Measurements from ENCODE around the gene HES5. TPM values are rescaled to one million over a fixed set of nuclear protein-coding genes. Genes with fewer than 3 reads are reported as not detected.
"Not testable (repeated sequence)": the region's sequence is repeated elsewhere in the genome, so short reads cannot be mapped to it uniquely, and the experiment has no call there.

HES5 gene
- total and polyA plus RNA-seq, 2 donors (not counting 1 experiment from before 2014, with no cell fraction given): not detected

- Histone ChIP-seq H3K4me3 (replicated peaks in 1 of 4; ENCODE audit: control extremely low read depth in 1 of 4, insufficient read depth in 1 of 4, low read depth in 3 of 4, low read length in 4 of 4) (no peak overlapping the region), H3K9me3 (ENCODE audit: control insufficient read depth, insufficient read depth, low read depth, low read length) (no peaks in the 10 kb centered on the region), H3K27me3 (ENCODE audit: control insufficient read depth, insufficient read depth, low read length) (no peaks in the 10 kb centered on the region), H3K79me2 (ENCODE audit: control insufficient read depth, insufficient read depth, low read length) (no peaks in the 10 kb centered on the region), H3K4me2 (ENCODE audit: extremely low read depth, insufficient read depth, low read length) (no peak overlapping the region), H4K20me1 (ENCODE audit: control insufficient read depth, extremely low read depth, insufficient read depth, low read length) (no peaks in the 10 kb centered on the region), H3K27ac (ENCODE audit: insufficient read depth, low read length) (no peak overlapping the region), H3K36me3 (ENCODE audit: control insufficient read depth, insufficient read depth, low read length) (no peaks in the 10 kb centered on the region), H3K4me1 (ENCODE audit: control insufficient read depth, extremely low read depth, insufficient read depth, low read length) (peaks cover 7% of the 10 kb centered on the region), H2AFZ (ENCODE audit: low read length) (no peak overlapping the region), H3K9ac (ENCODE audit: insufficient read depth, low read length) (no peak overlapping the region)
- no peak for DNase-seq (ENCODE audit: low read depth in 2 of 2)
- TF ChIP-seq CTCF (conservative IDR thresholded peaks at IDR 0.05 in 1 of 2, IDR thresholded peaks at IDR 0.05 in 1 of 2; ENCODE audit: low read depth in 1 of 2, low read length in 2 of 2) (no peak), EZH2 (IDR thresholded peaks at IDR 0.05; ENCODE audit: low read length, missing control alignments) (no peak)
Observed at GRCh38 chr1:2553871-2554620, 24.0 kb upstream of the HES5 start.

- not testable (repeated sequence) for H3K79me2 ChIP-seq (ENCODE audit: control insufficient read depth, insufficient read depth, low read length); H3K4me3 ChIP-seq (replicated peaks in 1 of 4; ENCODE audit: control extremely low read depth in 1 of 4, insufficient read depth in 1 of 4, low read depth in 3 of 4, low read length in 4 of 4); DNase-seq (ENCODE audit: low read depth in 2 of 2); H3K36me3 ChIP-seq (ENCODE audit: control insufficient read depth, insufficient read depth, low read length); H3K27ac ChIP-seq (ENCODE audit: insufficient read depth, low read length); H3K4me2 ChIP-seq (ENCODE audit: extremely low read depth, insufficient read depth, low read length); H3K27me3 ChIP-seq (ENCODE audit: control insufficient read depth, insufficient read depth, low read length); H3K9ac ChIP-seq (ENCODE audit: insufficient read depth, low read length); H2AFZ ChIP-seq (ENCODE audit: low read length); H4K20me1 ChIP-seq (ENCODE audit: control insufficient read depth, extremely low read depth, insufficient read depth, low read length); H3K9me3 ChIP-seq (ENCODE audit: control insufficient read depth, insufficient read depth, low read depth, low read length)
- peaks cover 14% of the 10 kb centered on the region for H3K4me1 ChIP-seq (ENCODE audit: control insufficient read depth, extremely low read depth, insufficient read depth, low read length)
Observed at GRCh38 chr1:2553076-2553475, 23.0 kb upstream of the HES5 start.

GRCh38 chr1:2552189-2552588, 22.1 kb upstream of the HES5 start:
- Histone ChIP-seq H3K4me2 (ENCODE audit: extremely low read depth, insufficient read depth, low read length) (no peak overlapping the region), H3K36me3 (ENCODE audit: control insufficient read depth, insufficient read depth, low read length) (no peaks in the 10 kb centered on the region), H3K27ac (ENCODE audit: insufficient read depth, low read length) (no peak overlapping the region), H2AFZ (ENCODE audit: low read length) (no peak overlapping the region), H3K4me1 (ENCODE audit: control insufficient read depth, extremely low read depth, insufficient read depth, low read length) (peaks cover 18% of the 10 kb centered on the region), H4K20me1 (ENCODE audit: control insufficient read depth, extremely low read depth, insufficient read depth, low read length) (no peaks in the 10 kb centered on the region), H3K4me3 (replicated peaks in 1 of 4; ENCODE audit: control extremely low read depth in 1 of 4, insufficient read depth in 1 of 4, low read depth in 3 of 4, low read length in 4 of 4) (no peak overlapping the region), H3K9me3 (ENCODE audit: control insufficient read depth, insufficient read depth, low read depth, low read length) (no peaks in the 10 kb centered on the region), H3K9ac (ENCODE audit: insufficient read depth, low read length) (no peak overlapping the region), H3K79me2 (ENCODE audit: control insufficient read depth, insufficient read depth, low read length) (no peaks in the 10 kb centered on the region), H3K27me3 (ENCODE audit: control insufficient read depth, insufficient read depth, low read length) (no peaks in the 10 kb centered on the region)
- no peak for TF ChIP-seq EZH2 (IDR thresholded peaks at IDR 0.05; ENCODE audit: low read length, missing control alignments)
- TF ChIP-seq CTCF (conservative IDR thresholded peaks at IDR 0.05 in 1 of 2, IDR thresholded peaks at IDR 0.05 in 1 of 2; ENCODE audit: low read depth in 1 of 2, low read length in 2 of 2): no peak
- DNase-seq (ENCODE audit: low read depth in 2 of 2): no peak

- H3K27me3 ChIP-seq (ENCODE audit: control insufficient read depth, insufficient read depth, low read length); H2AFZ ChIP-seq (ENCODE audit: low read length); H3K36me3 ChIP-seq (ENCODE audit: control insufficient read depth, insufficient read depth, low read length); H4K20me1 ChIP-seq (ENCODE audit: control insufficient read depth, extremely low read depth, insufficient read depth, low read length); H3K9me3 ChIP-seq (ENCODE audit: control insufficient read depth, insufficient read depth, low read depth, low read length); H3K4me2 ChIP-seq (ENCODE audit: extremely low read depth, insufficient read depth, low read length); H3K79me2 ChIP-seq (ENCODE audit: control insufficient read depth, insufficient read depth, low read length); H3K27ac ChIP-seq (ENCODE audit: insufficient read depth, low read length); DNase-seq (ENCODE audit: low read depth in 2 of 2); H3K4me3 ChIP-seq (replicated peaks in 1 of 4; ENCODE audit: control extremely low read depth in 1 of 4, insufficient read depth in 1 of 4, low read depth in 3 of 4, low read length in 4 of 4); H3K9ac ChIP-seq (ENCODE audit: insufficient read depth, low read length): not testable (repeated sequence)
- H3K4me1 ChIP-seq (ENCODE audit: control insufficient read depth, extremely low read depth, insufficient read depth, low read length): peaks cover 18% of the 10 kb centered on the region
Observed at GRCh38 chr1:2551544-2551943, 21.5 kb upstream of the HES5 start.

GRCh38 chr1:2550309-2550861, 20.3 kb upstream of the HES5 start:
- H3K9ac ChIP-seq (ENCODE audit: insufficient read depth, low read length); H3K4me2 ChIP-seq (ENCODE audit: extremely low read depth, insufficient read depth, low read length); H2AFZ ChIP-seq (ENCODE audit: low read length); H3K9me3 ChIP-seq (ENCODE audit: control insufficient read depth, insufficient read depth, low read depth, low read length); H3K36me3 ChIP-seq (ENCODE audit: control insufficient read depth, insufficient read depth, low read length); H3K27me3 ChIP-seq (ENCODE audit: control insufficient read depth, insufficient read depth, low read length); H4K20me1 ChIP-seq (ENCODE audit: control insufficient read depth, extremely low read depth, insufficient read depth, low read length); DNase-seq (ENCODE audit: low read depth in 2 of 2); H3K79me2 ChIP-seq (ENCODE audit: control insufficient read depth, insufficient read depth, low read length); H3K4me3 ChIP-seq (replicated peaks in 1 of 4; ENCODE audit: control extremely low read depth in 1 of 4, insufficient read depth in 1 of 4, low read depth in 3 of 4, low read length in 4 of 4); H3K27ac ChIP-seq (ENCODE audit: insufficient read depth, low read length): not testable (repeated sequence)
- H3K4me1 ChIP-seq (ENCODE audit: control insufficient read depth, extremely low read depth, insufficient read depth, low read length): peaks cover 14% of the 10 kb centered on the region

All from fibroblast of lung (primary cell).